IMR-90 (cell line): ENCODE data around the gene GALC. TPM values are rescaled to one million over a fixed set of nuclear protein-coding genes. Genes with fewer than 3 reads are reported as not detected.
A peak's percentile ranks its signal among the peaks of the same experiment; 100 is the strongest.

Experiments used
- MXI1 ChIP-seq: IDR thresholded peaks from 2 replicates; pipeline ENCODE4 v1.6.1; 2012; ENCODE audit warnings: low read depth, mild to moderate bottlenecking, low read length, moderate library complexity, borderline replicate concordance
- NFE2L2 ChIP-seq: fragments of 150-350 bp; IDR thresholded peaks from 2 replicates; pipeline ENCODE4 v1.6.1; 2016; ENCODE audit warnings: low read depth, mild to moderate bottlenecking, low read length
- polyA plus RNA-seq, 3 experiments: library from polyadenylated mRNA; depleted of rRNA; stranded (reverse); fragments of >200 nt; gene quantifications; 2 replicates each; pipeline ENCODE4 v1.2.3, GENCODE V29; 2012; ENCODE audit warnings: low replicate concordance in 1 of 3
- total RNA-seq: library from RNA; depleted of rRNA; stranded (reverse); fragments of >200 nt; gene quantifications from 2 replicates; pipeline ENCODE4 v1.2.3, GENCODE V29; 2012
- TF ChIP-seq, protein P1 (sequence below): conservative IDR thresholded peaks from 2 replicates; pipeline ENCODE4 v1.5.1; 2012; ENCODE audit warnings: mild to moderate bottlenecking, low read depth, low read length, improper control_type of control experiment

Gene GALC
- total and polyA plus RNA-seq, 2 of the 4 experiments (the other 2 are of a cell fraction), result 6.3 to 7.9 TPM

DNA sequence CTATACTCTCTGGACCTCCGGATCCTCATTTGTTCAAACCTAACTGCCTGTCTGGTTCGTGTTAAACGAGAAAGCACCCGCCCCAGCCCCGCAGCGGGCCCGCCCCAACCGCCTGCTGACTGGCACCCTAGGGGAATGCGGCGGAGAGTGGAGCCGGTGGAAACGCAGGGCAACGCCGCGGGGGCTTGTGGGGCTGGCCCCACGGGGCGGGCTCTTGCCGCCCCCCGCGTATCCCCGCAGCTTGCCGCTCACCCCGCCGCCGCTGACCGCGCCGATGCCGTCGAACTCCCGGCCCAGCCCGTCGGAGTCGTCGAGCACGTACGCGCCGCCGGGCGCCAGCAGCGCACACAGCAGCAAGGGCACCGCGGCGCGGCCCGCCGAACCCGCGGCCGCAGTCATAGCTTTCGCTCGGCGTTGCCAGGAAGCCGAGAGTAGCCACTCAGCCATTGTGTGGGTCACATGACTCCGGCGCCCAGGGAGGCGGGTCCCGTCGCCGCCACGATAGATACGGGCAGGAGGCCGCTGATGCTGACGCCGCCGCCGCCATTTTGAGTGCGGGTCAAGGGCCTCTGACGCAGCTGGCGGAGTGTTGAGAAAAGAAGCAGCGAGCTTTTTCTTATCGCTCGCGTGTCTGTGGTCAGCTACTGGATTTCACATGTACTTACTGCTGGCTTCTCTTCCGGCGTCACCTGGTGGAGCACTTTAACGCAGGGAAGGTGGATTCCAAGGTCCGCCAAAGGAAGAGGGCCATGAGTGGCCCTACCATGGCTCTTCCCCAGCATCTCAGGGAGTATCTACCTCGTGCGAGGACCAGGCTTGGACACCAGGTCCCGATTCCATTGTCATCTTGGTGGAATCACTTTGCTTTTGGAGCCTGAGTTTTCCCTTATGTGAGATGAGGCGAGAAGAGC is at the start of gene GALC (continued):
- no peak for TF ChIP-seq NFE2L2
- TF ChIP-seq MXI1, result 0 out of 2 replicates have a peak, but pooled peaks have one; percentile 49
- TF ChIP-seq, protein P1, sequence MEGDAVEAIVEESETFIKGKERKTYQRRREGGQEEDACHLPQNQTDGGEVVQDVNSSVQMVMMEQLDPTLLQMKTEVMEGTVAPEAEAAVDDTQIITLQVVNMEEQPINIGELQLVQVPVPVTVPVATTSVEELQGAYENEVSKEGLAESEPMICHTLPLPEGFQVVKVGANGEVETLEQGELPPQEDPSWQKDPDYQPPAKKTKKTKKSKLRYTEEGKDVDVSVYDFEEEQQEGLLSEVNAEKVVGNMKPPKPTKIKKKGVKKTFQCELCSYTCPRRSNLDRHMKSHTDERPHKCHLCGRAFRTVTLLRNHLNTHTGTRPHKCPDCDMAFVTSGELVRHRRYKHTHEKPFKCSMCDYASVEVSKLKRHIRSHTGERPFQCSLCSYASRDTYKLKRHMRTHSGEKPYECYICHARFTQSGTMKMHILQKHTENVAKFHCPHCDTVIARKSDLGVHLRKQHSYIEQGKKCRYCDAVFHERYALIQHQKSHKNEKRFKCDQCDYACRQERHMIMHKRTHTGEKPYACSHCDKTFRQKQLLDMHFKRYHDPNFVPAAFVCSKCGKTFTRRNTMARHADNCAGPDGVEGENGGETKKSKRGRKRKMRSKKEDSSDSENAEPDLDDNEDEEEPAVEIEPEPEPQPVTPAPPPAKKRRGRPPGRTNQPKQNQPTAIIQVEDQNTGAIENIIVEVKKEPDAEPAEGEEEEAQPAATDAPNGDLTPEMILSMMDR, result no peak
